Ovary (tissue), 3 donors: ENCODE data around the gene IQGAP1.

ENCODE experiments used
- EP300 ChIP-seq: sonication (generic); formaldehyde crosslinking; IDR thresholded peaks from one replicate; pipeline ENCODE4 v1.6.1; 2017; ENCODE audit warnings: antibody characterized with exemption
- POLR2A ChIP-seq: fragments of 450-650 bp; IDR thresholded peaks from one replicate; pipeline ENCODE4 v1.6.1; 2017; ENCODE audit warnings: antibody characterized with exemption, mild to moderate bottlenecking, moderate library complexity
- TF ChIP-seq, protein P1 (sequence below), 3 donors: fragments of 450-650 bp in 2 of 3; fragments of 200-600 bp in 1 of 3; IDR thresholded peaks; one replicate each; pipeline versions ENCODE4 v1.5.1 to v1.8.0; 2016 to 2022; ENCODE audit warnings: antibody characterized with exemption in 3 of 3, mild to moderate bottlenecking in 1 of 3
- donor health status: DM: no; HTN: no; CAD: no.

DNA sequence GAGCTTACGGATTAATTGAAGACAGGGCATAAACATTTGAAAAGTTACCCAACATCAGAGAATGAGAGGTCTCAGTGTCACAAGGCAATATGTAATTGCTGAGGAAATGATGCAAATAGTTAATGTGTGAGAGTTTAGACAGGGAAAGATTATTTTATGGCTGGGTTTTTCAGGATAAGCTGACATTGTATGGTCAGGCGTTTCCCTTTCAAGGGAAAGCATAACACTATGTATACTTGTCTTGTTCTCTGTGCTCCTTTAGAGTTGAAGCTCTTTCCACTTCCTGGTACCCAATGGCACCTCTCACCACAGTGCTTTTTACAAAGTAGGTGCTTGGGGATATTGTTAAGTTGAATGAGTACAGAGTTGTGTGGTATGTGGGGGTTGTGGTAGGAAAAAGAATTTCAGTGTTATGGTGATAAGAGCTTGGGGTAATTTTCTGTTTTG lies 19.9 kb downstream of the IQGAP1 start:
- TF ChIP-seq, protein P1, sequence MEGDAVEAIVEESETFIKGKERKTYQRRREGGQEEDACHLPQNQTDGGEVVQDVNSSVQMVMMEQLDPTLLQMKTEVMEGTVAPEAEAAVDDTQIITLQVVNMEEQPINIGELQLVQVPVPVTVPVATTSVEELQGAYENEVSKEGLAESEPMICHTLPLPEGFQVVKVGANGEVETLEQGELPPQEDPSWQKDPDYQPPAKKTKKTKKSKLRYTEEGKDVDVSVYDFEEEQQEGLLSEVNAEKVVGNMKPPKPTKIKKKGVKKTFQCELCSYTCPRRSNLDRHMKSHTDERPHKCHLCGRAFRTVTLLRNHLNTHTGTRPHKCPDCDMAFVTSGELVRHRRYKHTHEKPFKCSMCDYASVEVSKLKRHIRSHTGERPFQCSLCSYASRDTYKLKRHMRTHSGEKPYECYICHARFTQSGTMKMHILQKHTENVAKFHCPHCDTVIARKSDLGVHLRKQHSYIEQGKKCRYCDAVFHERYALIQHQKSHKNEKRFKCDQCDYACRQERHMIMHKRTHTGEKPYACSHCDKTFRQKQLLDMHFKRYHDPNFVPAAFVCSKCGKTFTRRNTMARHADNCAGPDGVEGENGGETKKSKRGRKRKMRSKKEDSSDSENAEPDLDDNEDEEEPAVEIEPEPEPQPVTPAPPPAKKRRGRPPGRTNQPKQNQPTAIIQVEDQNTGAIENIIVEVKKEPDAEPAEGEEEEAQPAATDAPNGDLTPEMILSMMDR (IDR thresholded peaks at IDR 0.05) = no peak
- no peak for TF ChIP-seq EP300
- no peak for TF ChIP-seq POLR2A
